KG1 (cell line): Measurements from ENCODE around the gene PSMC3.

ENCODE experiments used
- DNase-seq: peaks from one replicate; lab custom pipeline; 2025; lab: John Stamatoyannopoulos, UW

The PSMC3 gene

GRCh38 chr11:47426062-47426956 is at the start of gene PSMC3:
TSS of gene PSMC3 (minus strand) at chr11:47426439. CDS start at chr11:47426279, 160 bp downstream.
- DNase-seq = peak; percentile 95

GRCh38 chr11:47470671-47471070 is 44.4 kb upstream of the PSMC3 start:
- DNase-seq = no peak

GRCh38 chr11:47469361-47470179 is 43.3 kb upstream of the PSMC3 start:
- no peak for DNase-seq

- no peak for DNase-seq
Measured at GRCh38 chr11:47468598-47469214, 42.5 kb upstream of the PSMC3 start.

GRCh38 chr11:47467357-47467756 is 41.1 kb upstream of the PSMC3 start:
- DNase-seq = no peak

- DNase-seq = no peak
Measured at GRCh38 chr11:47466701-47467250, 40.5 kb upstream of the PSMC3 start.

GRCh38 chr11:47466201-47466600 is 40.0 kb upstream of the PSMC3 start:
- no peak for DNase-seq

GRCh38 chr11:47464483-47464882 is 38.2 kb upstream of the PSMC3 start:
- DNase-seq = no peak

GRCh38 chr11:47461876-47462275 is 35.6 kb upstream of the PSMC3 start:
- no peak for DNase-seq

GRCh38 chr11:47460571-47461235 is 34.5 kb upstream of the PSMC3 start:
- DNase-seq = no peak

- DNase-seq = peak; percentile 53
Measured at GRCh38 chr11:47454258-47454671, 28.0 kb upstream of the PSMC3 start.

GRCh38 chr11:47453365-47453764 is 27.1 kb upstream of the PSMC3 start:
- DNase-seq = no peak

- DNase-seq = no peak
Measured at GRCh38 chr11:47451990-47452389, 25.8 kb upstream of the PSMC3 start.

- DNase-seq = no peak
Measured at GRCh38 chr11:47451436-47451835, 25.2 kb upstream of the PSMC3 start.

GRCh38 chr11:47449541-47449940 is 23.3 kb upstream of the PSMC3 start:
- no peak for DNase-seq

- DNase-seq = no peak
Measured at GRCh38 chr11:47448566-47449427, 22.6 kb upstream of the PSMC3 start, which contains the start of gene RAPSN. TSS of gene RAPSN (minus strand) at chr11:47449136. CDS start at chr11:47448964, 172 bp downstream.

GRCh38 chr11:47447906-47448305 is 21.7 kb upstream of the PSMC3 start:
- no peak for DNase-seq

GRCh38 chr11:47446833-47447232 is 20.6 kb upstream of the PSMC3 start:
- DNase-seq = no peak

GRCh38 chr11:47445840-47446239 is 19.6 kb upstream of the PSMC3 start:
- DNase-seq = no peak

- DNase-seq = no peak
Measured at GRCh38 chr11:47443817-47444216, 17.6 kb upstream of the PSMC3 start.
